ENCODE measurements around the gene EPHA2.

EPHA2 gene

DNA sequence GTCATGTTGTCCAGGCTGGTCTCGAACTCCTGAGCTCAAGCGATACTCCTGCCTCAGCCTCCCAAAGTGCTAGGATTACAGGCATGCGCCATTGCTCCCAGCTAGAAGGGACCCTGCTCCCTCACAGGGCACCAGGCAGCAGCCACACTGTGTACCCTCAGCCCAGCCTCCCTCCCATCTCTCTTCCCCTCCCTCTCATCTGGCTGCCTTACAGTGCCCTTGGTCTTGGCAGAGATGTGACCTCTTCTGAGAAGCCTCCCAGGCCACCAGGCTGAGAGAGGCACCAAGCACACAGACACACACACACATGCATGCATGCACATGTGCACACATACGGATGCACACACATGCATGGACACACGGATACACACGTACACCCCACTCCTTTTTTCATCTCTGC is 25.0 kb downstream of the EPHA2 start:
- H3K4me3 ChIP-seq (ENCODE audit: low read depth in 1 of 2, low read length in 2 of 2) = no peak overlapping the region
- H3K27ac ChIP-seq (ENCODE audit: low read length) = no peak overlapping the region
- no peak for DNase-seq
- H3K4me2 ChIP-seq (ENCODE audit: insufficient read depth, low read length) = no peak overlapping the region
- H3K79me2 ChIP-seq (ENCODE audit: insufficient read depth, low read length) = no peaks in the 10 kb centered on the region
- H3K9me3 ChIP-seq (ENCODE audit: insufficient read depth, low read length, severe bottlenecking) = no peaks in the 10 kb centered on the region
- ATAC-seq (ENCODE audit: insufficient read depth, low read depth) = no peak
- H2AFZ ChIP-seq (ENCODE audit: low read depth, low read length) = no peak overlapping the region
- H3K9ac ChIP-seq (ENCODE audit: low read depth, low read length) = no peak overlapping the region
- no peaks in the 10 kb centered on the region for H3K27me3 ChIP-seq (ENCODE audit: insufficient read depth, low read length, poor library complexity)
- TF ChIP-seq, protein P1, sequence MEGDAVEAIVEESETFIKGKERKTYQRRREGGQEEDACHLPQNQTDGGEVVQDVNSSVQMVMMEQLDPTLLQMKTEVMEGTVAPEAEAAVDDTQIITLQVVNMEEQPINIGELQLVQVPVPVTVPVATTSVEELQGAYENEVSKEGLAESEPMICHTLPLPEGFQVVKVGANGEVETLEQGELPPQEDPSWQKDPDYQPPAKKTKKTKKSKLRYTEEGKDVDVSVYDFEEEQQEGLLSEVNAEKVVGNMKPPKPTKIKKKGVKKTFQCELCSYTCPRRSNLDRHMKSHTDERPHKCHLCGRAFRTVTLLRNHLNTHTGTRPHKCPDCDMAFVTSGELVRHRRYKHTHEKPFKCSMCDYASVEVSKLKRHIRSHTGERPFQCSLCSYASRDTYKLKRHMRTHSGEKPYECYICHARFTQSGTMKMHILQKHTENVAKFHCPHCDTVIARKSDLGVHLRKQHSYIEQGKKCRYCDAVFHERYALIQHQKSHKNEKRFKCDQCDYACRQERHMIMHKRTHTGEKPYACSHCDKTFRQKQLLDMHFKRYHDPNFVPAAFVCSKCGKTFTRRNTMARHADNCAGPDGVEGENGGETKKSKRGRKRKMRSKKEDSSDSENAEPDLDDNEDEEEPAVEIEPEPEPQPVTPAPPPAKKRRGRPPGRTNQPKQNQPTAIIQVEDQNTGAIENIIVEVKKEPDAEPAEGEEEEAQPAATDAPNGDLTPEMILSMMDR (IDR thresholded peaks at IDR 0.05; ENCODE audit: borderline replicate concordance, extremely low read depth, low read length, poor library complexity, severe bottlenecking) = no peak
- TF ChIP-seq EZH2 (IDR thresholded peaks at IDR 0.05; ENCODE audit: borderline replicate concordance, low read depth, low read length, severe bottlenecking) = no peak
- H4K20me1 ChIP-seq (ENCODE audit: insufficient read depth, low read length) = peaks cover 8% of the 10 kb centered on the region
- no peaks in the 10 kb centered on the region for H3K4me1 ChIP-seq (ENCODE audit: insufficient read depth, low read length)
- H3K36me3 ChIP-seq (ENCODE audit: insufficient read depth, low read length) = no peaks in the 10 kb centered on the region

DNA sequence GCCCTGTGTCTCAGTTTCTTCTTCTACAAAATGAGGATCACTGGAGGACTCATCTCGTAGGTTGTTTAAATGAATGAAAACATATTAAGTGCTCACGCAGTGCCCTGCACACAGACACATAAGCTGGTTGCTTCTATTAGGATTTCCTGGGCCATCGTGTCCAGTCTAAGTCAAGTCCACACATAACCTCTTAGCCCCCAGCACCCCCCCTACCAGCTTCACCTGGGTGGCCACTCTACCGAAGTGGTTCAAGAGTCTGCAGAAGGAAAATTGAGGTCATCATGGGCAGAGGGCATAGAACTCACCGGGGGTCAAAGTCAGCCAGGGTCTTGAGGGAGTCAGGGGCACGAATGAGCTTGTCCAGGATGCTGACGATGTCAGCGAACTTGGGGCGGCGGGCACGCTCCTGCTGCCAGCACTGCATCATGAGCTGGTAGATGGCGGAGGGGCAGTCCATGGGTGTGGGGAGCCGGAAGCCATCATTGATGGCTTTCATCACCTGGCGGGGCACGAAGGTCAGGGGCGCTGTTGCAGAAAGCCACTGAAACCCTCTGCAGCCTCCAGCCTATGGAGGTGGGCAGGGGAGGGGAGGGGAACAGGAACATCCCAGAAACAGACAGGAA is 25.8 kb downstream of the EPHA2 start:
- no peaks in the 10 kb centered on the region for H3K4me1 ChIP-seq (ENCODE audit: insufficient read depth, low read length)
- H2AFZ ChIP-seq (ENCODE audit: low read depth, low read length) = no peak overlapping the region
- peaks cover 8% of the 10 kb centered on the region for H4K20me1 ChIP-seq (ENCODE audit: insufficient read depth, low read length)
- no peak for ATAC-seq (ENCODE audit: insufficient read depth, low read depth)
- H3K36me3 ChIP-seq (ENCODE audit: insufficient read depth, low read length) = no peaks in the 10 kb centered on the region
- H3K9me3 ChIP-seq (ENCODE audit: insufficient read depth, low read length, severe bottlenecking) = no peaks in the 10 kb centered on the region
- no peak overlapping the region for H3K4me3 ChIP-seq (ENCODE audit: low read depth in 1 of 2, low read length in 2 of 2)
- DNase-seq = no peak
- H3K9ac ChIP-seq (ENCODE audit: low read depth, low read length) = no peak overlapping the region
- no peaks in the 10 kb centered on the region for H3K27me3 ChIP-seq (ENCODE audit: insufficient read depth, low read length, poor library complexity)
- no peak overlapping the region for H3K4me2 ChIP-seq (ENCODE audit: insufficient read depth, low read length)
- TF ChIP-seq EZH2 (IDR thresholded peaks at IDR 0.05; ENCODE audit: borderline replicate concordance, low read depth, low read length, severe bottlenecking) = no peak
- TF ChIP-seq, protein P1 (IDR thresholded peaks at IDR 0.05; ENCODE audit: borderline replicate concordance, extremely low read depth, low read length, poor library complexity, severe bottlenecking) = no peak
- no peak overlapping the region for H3K27ac ChIP-seq (ENCODE audit: low read length)
- H3K79me2 ChIP-seq (ENCODE audit: insufficient read depth, low read length) = no peaks in the 10 kb centered on the region

DNA sequence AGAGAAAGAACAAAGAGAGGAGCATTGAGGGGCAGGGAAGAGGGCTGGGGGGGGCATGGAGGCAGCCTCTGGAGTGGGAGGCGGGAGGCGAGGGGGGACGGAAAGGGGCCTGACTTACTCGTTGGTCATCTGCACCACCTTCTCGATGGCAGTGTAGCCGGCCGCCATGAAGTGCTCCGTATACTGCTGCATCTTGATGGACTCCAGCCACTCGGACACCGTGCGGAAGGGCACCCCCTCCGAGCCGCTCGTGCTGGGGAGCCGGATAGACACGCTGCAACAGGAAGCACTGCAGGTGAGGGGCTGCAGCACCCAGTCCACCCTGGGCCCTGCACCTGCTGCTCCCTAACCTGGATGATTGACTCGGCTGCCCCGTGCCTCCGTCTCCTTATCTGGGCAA is 26.6 kb downstream of the EPHA2 start:
- no peaks in the 10 kb centered on the region for H3K27me3 ChIP-seq (ENCODE audit: insufficient read depth, low read length, poor library complexity)
- H4K20me1 ChIP-seq (ENCODE audit: insufficient read depth, low read length) = peaks cover 8% of the 10 kb centered on the region
- no peaks in the 10 kb centered on the region for H3K4me1 ChIP-seq (ENCODE audit: insufficient read depth, low read length)
- H3K36me3 ChIP-seq (ENCODE audit: insufficient read depth, low read length) = no peaks in the 10 kb centered on the region
- no peak overlapping the region for H3K9ac ChIP-seq (ENCODE audit: low read depth, low read length)
- H3K27ac ChIP-seq (ENCODE audit: low read length) = no peak overlapping the region
- H3K4me2 ChIP-seq (ENCODE audit: insufficient read depth, low read length) = no peak overlapping the region
- ATAC-seq (ENCODE audit: insufficient read depth, low read depth) (no peak), DNase-seq (no peak)
- H3K9me3 ChIP-seq (ENCODE audit: insufficient read depth, low read length, severe bottlenecking) = no peaks in the 10 kb centered on the region
- TF ChIP-seq, protein P1 (IDR thresholded peaks at IDR 0.05; ENCODE audit: borderline replicate concordance, extremely low read depth, low read length, poor library complexity, severe bottlenecking) = no peak
- TF ChIP-seq EZH2 (IDR thresholded peaks at IDR 0.05; ENCODE audit: borderline replicate concordance, low read depth, low read length, severe bottlenecking) = no peak
- H2AFZ ChIP-seq (ENCODE audit: low read depth, low read length) = no peak overlapping the region
- H3K79me2 ChIP-seq (ENCODE audit: insufficient read depth, low read length) = no peaks in the 10 kb centered on the region
- no peak overlapping the region for H3K4me3 ChIP-seq (ENCODE audit: low read depth in 1 of 2, low read length in 2 of 2)

All from DND-41 (cell line).